Measurements from ENCODE around the gene CTRB1. TPM values are rescaled to one million over a fixed set of nuclear protein-coding genes. Genes with fewer than 3 reads are reported as not detected.

Gene CTRB1
- total and polyA plus RNA-seq, 2 of the 13 experiments (the other 11 are each of a cell fraction or from before 2014, with no cell fraction given) = not detected

- TF ChIP-seq RNF219 (CRISPR knock-in tag; IDR thresholded peaks at IDR 0.05) (no peak), HNF1A (IDR thresholded peaks at IDR 0.05; ENCODE audit: low read depth) (peak; percentile 67; the same call in 1 of the 2 replicates), HNF1A (CRISPR knock-in tag; IDR thresholded peaks at IDR 0.05; ENCODE audit: borderline replicate concordance) (peak; percentile 99), ZHX2 (IDR thresholded peaks at IDR 0.05; ENCODE audit: low read depth) (no peak), ZHX2 (CRISPR knock-in tag; IDR thresholded peaks at IDR 0.05; ENCODE audit: borderline replicate concordance) (peak; percentile 31; the same call in 1 of the 2 replicates), ZNF451 (CRISPR knock-in tag; IDR thresholded peaks at IDR 0.05) (no peak), XRCC5 (optimal IDR thresholded peaks at IDR 0.05; ENCODE audit: low read length) (peak; percentile 56), ZNF225 (CRISPR knock-in tag; IDR thresholded peaks at IDR 0.05) (no peak), ZBTB25 (CRISPR knock-in tag; IDR thresholded peaks at IDR 0.05) (peak; percentile 63; the same call in 1 of the 2 replicates), SIN3A (IDR thresholded peaks at IDR 0.05; ENCODE audit: borderline replicate concordance, low read depth, low read length) (peak; percentile 38; the same call in 1 of the 2 replicates), TCF12 (IDR thresholded peaks at IDR 0.05) (no peak), TCF12 (CRISPR knock-in tag; IDR thresholded peaks at IDR 0.05) (no peak; the same call in 1 of the 2 replicates), POGZ (CRISPR knock-in tag; IDR thresholded peaks at IDR 0.05) (peak; percentile 28; the same call in 1 of the 2 replicates), MED1 (CRISPR knock-in tag; IDR thresholded peaks at IDR 0.05) (peak; percentile 60), ZNF704 (CRISPR knock-in tag; IDR thresholded peaks at IDR 0.05; ENCODE audit: borderline replicate concordance) (peak; percentile 84; the same call in 1 of the 2 replicates)
Measured at GRCh38 chr16:75250809-75251279, 32.1 kb downstream of the CTRB1 start (continued).
